Upper lobe of left lung (tissue), 4 donors: ENCODE data around the gene NEURL1B.

Experiments
- CTCF ChIP-seq, 6 experiments: fragments of 450-650 bp in 4 of 6; fragments of 200-600 bp in 2 of 6; sonication (generic) in 2 of 6; IDR thresholded peaks; one replicate each; pipeline ENCODE4 v1.5.1; 2016 to 2019; ENCODE audit warnings: antibody characterized with exemption in 6 of 6
- EP300 ChIP-seq, 4 donors: sonication (generic); formaldehyde crosslinking; IDR thresholded peaks; one replicate each; pipeline ENCODE4 v1.5.1; 2017; ENCODE audit warnings: antibody characterized with exemption in 4 of 4, control low read depth in 2 of 4
- POLR2A ChIP-seq, 4 donors: fragments of 450-650 bp; IDR thresholded peaks; one replicate each; pipeline ENCODE4 v1.5.1; 2016 to 2017; ENCODE audit warnings: antibody characterized with exemption in 4 of 4, mild to moderate bottlenecking in 2 of 4
- POLR2AphosphoS5 ChIP-seq, 2 donors: sonication (generic); formaldehyde crosslinking; IDR thresholded peaks; one replicate each; pipeline ENCODE4 v1.5.1; 2017; ENCODE audit warnings: antibody characterized with exemption in 2 of 2

GRCh38 chr5:172697123-172698121 lies 56.4 kb downstream of the NEURL1B start:
- TF ChIP-seq CTCF (IDR thresholded peaks at IDR 0.05) (peak; percentile 91 to 96 (median 94)), POLR2AphosphoS5 (IDR thresholded peaks at IDR 0.05) (peak in 1 of 2 donors; percentile 75), EP300 (IDR thresholded peaks at IDR 0.05) (no peak), POLR2A (IDR thresholded peaks at IDR 0.05) (peak in 3 of 4 donors; percentile 17 to 46 (median 19))
